A549 treated with Mapracorat at 1 μM for 4 hours (cell line): ENCODE data around the gene DAW1. TPM values are rescaled to one million over a fixed set of nuclear protein-coding genes. Genes with fewer than 3 reads are reported as not detected.

Source experiments
- total RNA-seq: library from RNA; stranded (reverse); fragments of 200-300 nt; extraction: Qiagen RNA extraction; gene quantifications from 5 replicates; pipeline ENCODE4 v1.2.3, GENCODE V29; 2022

The DAW1 gene
- total RNA-seq, result 2.3 to 3.2 TPM (median 2.6 TPM) in 5 replicates

GRCh38 chr2:227871375-227871791 is at the start of gene DAW1:
TSS of gene DAW1 (plus strand) at chr2:227871631. CDS start at chr2:227871690, 59 bp downstream.

Other genes with a start within 250 kb of the DAW1 start
- not detected in 5 replicates for gene SCYGR5, start 204.8 kb upstream of the DAW1 start, total RNA-seq
- 2.6 to 3.7 TPM (median 2.9 TPM) in 5 replicates for gene SLC19A3, start 153.6 kb upstream of the DAW1 start, total RNA-seq
- not detected in 5 replicates for gene SCYGR6, start 146.9 kb upstream of the DAW1 start, total RNA-seq
- gene SCYGR7, start 143.3 kb upstream of the DAW1 start, total RNA-seq, result not detected in 5 replicates
- not detected in 5 replicates for gene SCYGR8, start 125.7 kb upstream of the DAW1 start, total RNA-seq
- gene CCL20, start 57.8 kb upstream of the DAW1 start, total RNA-seq, result 4.2 to 9.2 TPM (median 6.9 TPM) in 5 replicates